Peyer's patch (tissue), 4 donors: Measurements from ENCODE around the gene NRN1L.

Source experiments
- CTCF ChIP-seq, 6 experiments: fragments of 450-650 bp in 4 of 6; fragments of 200-600 bp in 2 of 6; sonication (generic) in 1 of 6; IDR thresholded peaks; one replicate each; pipeline ENCODE4 v1.5.1; 2017 to 2019; ENCODE audit warnings: antibody characterized with exemption in 6 of 6, mild to moderate bottlenecking in 3 of 6, moderate library complexity in 1 of 6
- POLR2A ChIP-seq, 2 donors: fragments of 450-650 bp; IDR thresholded peaks; one replicate each; pipeline ENCODE4 v1.5.1; 2017; ENCODE audit warnings: antibody characterized with exemption in 2 of 2, mild to moderate bottlenecking in 2 of 2, moderate library complexity in 2 of 2

GRCh38 chr16:67902831-67903230, 18.1 kb downstream of the NRN1L start:
- TF ChIP-seq CTCF (IDR thresholded peaks at IDR 0.05) (no peak), POLR2A (IDR thresholded peaks at IDR 0.05) (no peak)
